RWPE2 (cell line): Measurements from ENCODE around the gene UBE2E1.

ENCODE experiments used
- ATAC-seq: fragments of 200-7000 bp; cut with Tn5 transposase; 3 replicates; pipeline ENCODE4 v1.9.1; 2021; ENCODE audit warnings: low read depth
- DNase-seq: peaks from one replicate; pipeline ENCODE4 v3.0.0-alpha.2; 2020; ENCODE audit warnings: low spot score
- H3K27ac ChIP-seq: fragments of 450-650 bp; 2 replicates; pipeline ENCODE4 v1.5.1; 2017; ENCODE audit warnings: mild to moderate bottlenecking; ENCODE audit not compliant: poor library complexity, severe bottlenecking
- H3K27me3 ChIP-seq: fragments of 250-450 bp; sonication (Bioruptor Pico); 2 replicates; pipeline ENCODE4 v1.5.1; 2021; ENCODE audit warnings: mild to moderate bottlenecking, moderate library complexity; ENCODE audit not compliant: insufficient read depth, poor library complexity, severe bottlenecking
- H3K36me3 ChIP-seq: fragments of 250-450 bp; sonication (Bioruptor Pico); 2 replicates; pipeline ENCODE4 v1.5.1; 2020; ENCODE audit warnings: low read depth, mild to moderate bottlenecking, moderate library complexity
- H3K4me1 ChIP-seq: fragments of 250-450 bp; sonication (Bioruptor Pico); 2 replicates; pipeline ENCODE4 v1.5.1; 2021; ENCODE audit warnings: mild to moderate bottlenecking, moderate library complexity; ENCODE audit not compliant: insufficient read depth, poor library complexity, severe bottlenecking
- H3K4me3 ChIP-seq: fragments of 250-450 bp; sonication (Bioruptor Pico); 2 replicates; pipeline ENCODE4 v1.5.1; 2021; ENCODE audit warnings: mild to moderate bottlenecking, moderate library complexity; ENCODE audit not compliant: severe bottlenecking
- H3K9me3 ChIP-seq: fragments of 250-450 bp; sonication (Bioruptor Pico); 2 replicates; pipeline ENCODE4 v1.5.1; 2021; ENCODE audit warnings: mild to moderate bottlenecking, moderate library complexity; ENCODE audit not compliant: severe bottlenecking
- CTCF ChIP-seq: fragments of 450-650 bp; IDR thresholded peaks from one replicate; pipeline ENCODE4 v1.5.1; 2017; ENCODE audit warnings: mild to moderate bottlenecking, moderate library complexity; ENCODE audit not compliant: poor library complexity, severe bottlenecking

The UBE2E1 gene

GRCh38 chr3:23810343-23811184, 4.8 kb downstream of the UBE2E1 start:
- Histone ChIP-seq H3K4me3 (peak overlapping the region; percentile 64), H3K4me1 (peaks cover 30% of the 10 kb centered on the region), H3K27me3 (no peaks in the 10 kb centered on the region), H3K27ac (peak overlapping the region; percentile 73), H3K9me3 (no peaks in the 10 kb centered on the region), H3K36me3 (peaks cover 39% of the 10 kb centered on the region)
- TF ChIP-seq CTCF: peak; percentile 24
- ATAC-seq: peak; percentile 44
- no peak for DNase-seq

- no peak for TF ChIP-seq CTCF
- peaks cover 30% of the 10 kb centered on the region for H3K4me1 ChIP-seq
- no peaks in the 10 kb centered on the region for H3K9me3 ChIP-seq
- H3K27me3 ChIP-seq: no peaks in the 10 kb centered on the region
- ATAC-seq (peak; percentile 43), DNase-seq (no peak)
- peaks cover 39% of the 10 kb centered on the region for H3K36me3 ChIP-seq
- H3K4me3 ChIP-seq: peak overlapping the region; percentile 64
- H3K27ac ChIP-seq: peak overlapping the region; percentile 73
Measured at GRCh38 chr3:23811185-23811527, 5.4 kb downstream of the UBE2E1 start.

- H3K27me3 ChIP-seq: no peaks in the 10 kb centered on the region
- H3K4me3 ChIP-seq: no peak overlapping the region
- TF ChIP-seq CTCF: no peak
- no peak overlapping the region for H3K27ac ChIP-seq
- H3K36me3 ChIP-seq: peaks cover 39% of the 10 kb centered on the region
- ATAC-seq (no peak), DNase-seq (no peak)
- no peaks in the 10 kb centered on the region for H3K9me3 ChIP-seq
- peaks cover 30% of the 10 kb centered on the region for H3K4me1 ChIP-seq
Measured at GRCh38 chr3:23811919-23812318, 6.2 kb downstream of the UBE2E1 start.

- Histone ChIP-seq H3K27ac (no peak overlapping the region), H3K4me3 (no peak overlapping the region), H3K36me3 (peaks cover 32% of the 10 kb centered on the region), H3K9me3 (no peaks in the 10 kb centered on the region), H3K27me3 (no peaks in the 10 kb centered on the region), H3K4me1 (peaks cover 12% of the 10 kb centered on the region)
- TF ChIP-seq CTCF: no peak
- DNase-seq (no peak), ATAC-seq (no peak)
Measured at GRCh38 chr3:23815879-23816278, 10.1 kb downstream of the UBE2E1 start.

GRCh38 chr3:23816721-23817120, 11.0 kb downstream of the UBE2E1 start:
- no peak for TF ChIP-seq CTCF
- ATAC-seq (no peak), DNase-seq (no peak)

More at GRCh38 chr3:23816721-23817120, 11.0 kb downstream of the UBE2E1 start:
- Histone ChIP-seq H3K36me3 (peaks cover 27% of the 10 kb centered on the region), H3K9me3 (no peaks in the 10 kb centered on the region), H3K4me3 (no peak overlapping the region), H3K27ac (no peak overlapping the region), H3K27me3 (no peaks in the 10 kb centered on the region), H3K4me1 (peaks cover 7% of the 10 kb centered on the region)
